GM18517 (cell line): ENCODE results near the gene KCNQ5.
A peak's percentile ranks its signal among the peaks of the same experiment; 100 is the strongest.
"Not testable (repeated sequence)": the region's sequence is repeated elsewhere in the genome, so short reads cannot be mapped to it uniquely, and the experiment has no call there.

Experiments used
- ATAC-seq: cut with Tn5 transposase; IDR thresholded peaks from one replicate; pipeline ENCODE4 v1.9.1; 2021; ENCODE audit warnings: mild to moderate bottlenecking, moderate library complexity; ENCODE audit not compliant: unreplicated experiment

Gene KCNQ5

DNA sequence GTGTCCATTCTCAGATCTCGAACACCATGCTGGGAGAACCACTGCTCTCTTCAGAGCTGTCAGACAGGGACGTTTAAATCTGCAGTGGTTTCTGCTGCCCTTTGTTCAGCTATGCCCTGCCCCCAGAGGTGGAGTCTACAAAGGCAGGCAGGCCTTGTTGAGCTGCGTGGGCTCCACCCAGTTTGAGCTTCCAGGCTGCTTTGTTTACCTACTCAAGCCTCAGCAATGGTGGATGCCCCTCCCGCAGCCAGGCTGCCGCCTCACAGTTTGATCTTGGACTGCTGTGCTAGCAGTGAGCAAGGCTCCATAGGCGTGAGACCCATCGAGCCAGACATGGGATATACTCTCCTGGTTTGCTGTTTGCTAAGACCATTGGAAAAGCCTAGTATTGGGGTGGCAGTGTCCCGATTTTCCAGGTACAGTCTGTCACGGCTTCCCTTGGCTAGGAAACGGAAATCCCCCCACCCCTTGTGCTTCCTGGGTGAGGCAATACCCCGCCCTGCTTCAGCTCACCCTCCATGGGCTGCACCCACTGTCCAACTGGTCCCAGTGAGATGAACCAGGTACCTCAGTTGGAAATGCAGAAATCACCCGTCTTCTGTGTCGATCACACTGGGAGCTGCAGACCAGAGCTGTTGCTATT is 362.4 kb downstream of the KCNQ5 start:
- ATAC-seq, result not testable (repeated sequence)

DNA sequence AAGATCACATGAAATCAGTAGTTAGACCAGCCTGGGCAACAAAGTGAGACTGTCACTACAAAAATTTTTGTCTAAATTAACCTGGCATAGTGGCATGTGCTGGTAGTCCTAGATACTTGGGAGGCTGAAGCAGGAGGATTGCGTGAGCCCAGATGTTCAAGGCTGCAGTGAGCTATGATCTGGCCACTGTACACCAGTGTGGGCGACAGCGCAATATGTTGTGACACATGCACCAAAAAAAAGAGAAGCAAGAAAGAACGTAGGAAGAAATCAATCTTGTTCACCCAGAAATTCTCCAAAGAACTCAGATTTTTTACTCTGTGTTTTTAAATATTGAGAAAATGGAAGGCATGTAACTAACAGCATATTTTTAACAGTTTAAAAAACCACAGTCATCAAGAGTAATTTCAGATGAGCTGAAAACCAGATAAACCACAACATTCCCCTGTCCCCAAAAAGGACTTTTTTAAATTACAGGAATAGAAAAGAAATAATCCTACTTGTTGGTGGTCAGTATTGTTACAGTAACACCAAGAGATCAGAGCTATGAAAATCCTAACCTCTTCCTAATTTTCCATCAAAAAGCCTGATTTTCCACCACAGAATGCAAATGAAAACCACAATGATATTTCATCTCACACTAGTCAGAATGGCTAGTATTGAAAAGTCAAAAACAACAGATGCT is 363.3 kb downstream of the KCNQ5 start:
- ATAC-seq, result no peak

DNA sequence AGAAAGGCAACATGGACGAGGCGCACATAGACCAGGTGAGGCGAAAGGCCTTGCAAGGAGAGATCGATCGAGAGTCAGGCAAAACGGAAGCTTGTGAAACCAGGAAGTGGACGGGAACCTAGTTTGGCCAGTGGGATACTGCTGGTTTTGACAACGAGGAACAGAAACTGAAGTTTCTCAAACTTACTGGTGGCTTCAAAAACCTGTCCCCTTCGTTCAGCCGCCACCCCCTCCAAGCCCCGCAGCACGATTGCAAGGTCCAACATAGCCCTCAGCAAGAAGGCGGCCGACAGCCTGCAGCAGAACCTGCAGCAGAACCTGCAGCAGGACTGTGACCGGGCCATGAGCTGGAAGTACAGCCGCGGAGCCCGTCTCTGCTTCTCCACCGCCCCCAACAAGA is 365.4 kb downstream of the KCNQ5 start:
- ATAC-seq, result no peak

DNA sequence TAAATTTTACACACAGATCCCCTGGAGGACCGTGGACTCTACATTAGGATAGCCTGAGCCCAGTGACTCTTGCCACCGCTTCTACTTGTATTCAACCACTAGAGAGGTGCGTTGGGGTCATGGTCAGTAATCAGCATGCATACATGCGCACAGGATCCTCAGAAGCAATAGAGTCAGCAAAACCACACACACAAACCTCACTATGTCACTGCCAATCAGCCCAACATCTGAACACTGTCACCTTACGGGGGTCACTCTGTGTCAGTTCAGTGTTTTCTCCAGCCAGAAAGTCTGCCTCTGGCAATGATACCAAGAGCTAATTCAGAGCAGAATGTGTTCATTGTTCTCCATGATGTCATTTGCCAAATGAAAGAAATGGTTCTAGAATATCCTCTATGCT is 378.1 kb downstream of the KCNQ5 start:
- ATAC-seq, result no peak

DNA sequence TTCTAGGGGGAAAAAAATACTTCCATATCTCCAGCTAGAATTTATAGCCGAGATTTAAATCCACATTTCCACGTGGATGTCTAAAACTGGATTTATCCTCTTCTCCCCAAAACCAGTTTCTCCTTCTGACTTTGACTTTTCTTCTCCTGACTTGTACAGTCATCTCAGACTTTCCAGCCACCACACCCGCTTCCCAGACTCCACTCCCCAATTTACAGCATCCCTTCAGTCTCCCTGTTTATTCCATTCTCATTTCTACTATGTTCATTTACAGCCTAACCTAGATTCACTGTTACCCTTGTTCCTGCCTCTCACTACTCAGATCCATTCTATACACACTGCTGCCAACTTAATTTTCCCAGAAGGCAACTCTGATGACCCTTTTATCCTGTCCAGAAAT is 378.6 kb downstream of the KCNQ5 start:
- no peak for ATAC-seq

DNA sequence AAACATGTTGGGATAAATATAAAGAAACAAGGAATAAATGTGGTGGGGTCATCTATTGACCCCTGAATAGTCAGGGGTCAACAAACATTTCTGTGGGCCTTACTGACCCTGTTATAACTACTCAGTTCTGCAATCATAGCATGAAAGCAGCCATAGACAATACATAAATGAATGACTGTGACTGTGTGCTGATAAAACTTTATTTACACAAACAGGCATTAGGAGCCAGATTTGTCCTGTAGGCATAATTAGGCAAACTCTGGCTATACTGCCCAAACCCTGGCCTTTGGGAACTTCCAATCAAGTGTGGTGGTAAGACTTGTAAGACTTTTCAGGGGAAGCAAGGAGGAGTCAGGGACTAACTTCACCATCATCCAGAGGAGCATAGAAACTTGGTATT is 380.7 kb downstream of the KCNQ5 start:
- ATAC-seq, result no peak

DNA sequence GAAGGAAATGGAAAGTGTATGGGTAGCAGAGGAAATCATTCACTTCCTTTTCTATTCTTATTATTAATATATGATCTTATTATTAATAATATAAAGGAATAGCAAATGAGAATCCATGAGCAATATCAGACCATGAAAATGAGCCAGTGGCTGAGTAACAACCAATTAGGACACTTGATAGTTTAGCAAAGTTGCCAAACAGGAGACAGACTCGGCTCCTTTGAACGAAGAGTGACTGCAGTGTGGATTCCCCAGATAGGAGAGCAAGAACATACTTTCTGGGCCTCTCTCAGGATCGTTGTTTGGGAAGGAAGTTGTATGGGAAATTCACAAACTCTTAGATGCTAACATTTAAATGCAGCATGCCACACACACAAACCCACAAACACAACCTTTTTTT is 381.4 kb downstream of the KCNQ5 start:
- no peak for ATAC-seq

DNA sequence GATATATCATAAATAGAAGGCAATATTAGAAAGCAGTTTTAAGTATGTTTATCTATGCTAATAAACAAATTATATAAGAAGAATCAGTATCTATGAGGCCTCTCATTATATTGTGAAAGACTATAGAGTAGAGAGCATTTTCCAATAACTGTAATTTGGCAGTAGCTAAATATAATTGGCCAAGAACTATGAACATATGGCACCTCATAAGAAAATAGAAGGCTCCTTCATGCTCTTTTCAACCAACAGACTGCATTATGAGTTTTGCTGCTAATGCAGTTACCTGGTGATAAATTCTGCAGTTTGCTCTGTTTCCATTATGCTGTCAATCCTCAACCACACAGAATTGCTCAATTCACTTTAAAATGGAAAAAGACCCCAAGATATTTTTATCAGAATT is 382.4 kb downstream of the KCNQ5 start:
- ATAC-seq, result no peak

DNA sequence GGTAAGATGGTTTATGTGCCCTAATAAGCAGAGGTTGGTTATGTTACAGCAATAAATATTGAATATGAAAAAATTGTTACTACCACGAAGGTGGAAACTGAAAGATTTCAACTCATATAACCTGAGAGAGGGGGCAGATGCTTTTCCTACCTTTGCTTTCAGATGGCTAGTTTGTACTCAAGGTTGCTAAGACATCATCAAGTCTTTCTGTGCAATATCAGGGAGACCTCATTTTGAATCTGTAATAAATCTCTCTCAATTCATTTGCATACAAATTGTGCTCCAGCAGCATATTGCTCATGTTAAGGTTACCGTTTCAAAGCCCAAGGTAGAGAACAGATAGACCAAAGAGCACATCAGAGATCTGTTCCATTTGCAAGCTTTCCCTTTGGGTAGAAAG is 383.0 kb downstream of the KCNQ5 start:
- ATAC-seq, result peak; percentile 48

DNA sequence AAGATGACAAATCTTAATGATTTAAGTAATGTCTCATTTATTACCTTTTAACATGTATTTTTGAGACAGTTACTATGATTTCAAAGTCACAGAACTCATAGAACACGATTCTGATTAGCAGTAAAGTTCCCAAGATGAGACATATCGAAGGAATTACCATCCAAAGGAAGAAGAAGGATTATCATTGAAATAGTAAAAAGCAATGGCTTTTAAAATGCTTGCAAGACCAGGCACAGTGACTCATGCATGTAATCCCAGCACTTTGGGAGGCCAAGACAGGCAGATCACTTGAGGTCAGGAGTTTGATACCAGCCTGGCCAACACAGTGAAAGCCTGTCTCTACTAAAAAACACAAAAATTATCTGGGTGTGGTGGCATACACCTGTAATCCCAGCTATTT is 384.3 kb downstream of the KCNQ5 start:
- ATAC-seq, result no peak

DNA sequence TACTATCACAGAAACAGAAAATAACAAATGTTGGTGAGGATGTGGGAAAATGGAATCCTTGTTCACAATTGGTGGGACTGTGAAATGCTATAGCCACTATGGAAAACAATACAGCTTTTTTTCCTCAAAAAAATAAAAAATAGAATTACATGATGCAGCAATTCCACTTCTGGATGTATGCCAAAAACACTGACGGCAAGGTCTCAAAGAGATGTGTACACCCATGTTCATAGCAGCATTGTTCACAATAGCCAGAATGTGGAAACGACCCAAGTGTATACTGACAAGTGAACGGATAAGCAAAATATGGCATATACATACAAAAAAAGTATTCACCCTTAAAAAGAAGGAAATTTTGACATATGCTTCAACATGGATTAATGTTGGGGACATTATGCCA is 390.1 kb downstream of the KCNQ5 start:
- no peak for ATAC-seq

DNA sequence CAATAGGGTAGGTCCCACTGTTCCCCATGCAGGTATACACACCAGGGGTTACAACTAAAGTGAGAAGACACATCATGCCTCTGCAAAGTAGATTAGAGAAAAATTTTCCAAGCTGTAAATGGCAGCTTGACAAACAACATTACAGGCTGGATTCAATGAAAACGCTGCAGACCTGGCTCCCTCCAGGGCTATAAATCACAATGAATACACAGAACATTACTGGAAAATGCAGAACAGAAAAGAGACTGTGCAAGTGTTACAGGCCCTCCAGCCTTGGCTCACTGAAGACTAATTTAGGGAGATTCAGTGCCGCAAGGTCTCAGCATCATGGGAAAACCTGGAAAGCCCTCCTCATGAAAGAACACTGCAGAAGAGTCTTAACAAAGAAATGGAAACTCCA is 395.6 kb downstream of the KCNQ5 start:
- ATAC-seq, result no peak

DNA sequence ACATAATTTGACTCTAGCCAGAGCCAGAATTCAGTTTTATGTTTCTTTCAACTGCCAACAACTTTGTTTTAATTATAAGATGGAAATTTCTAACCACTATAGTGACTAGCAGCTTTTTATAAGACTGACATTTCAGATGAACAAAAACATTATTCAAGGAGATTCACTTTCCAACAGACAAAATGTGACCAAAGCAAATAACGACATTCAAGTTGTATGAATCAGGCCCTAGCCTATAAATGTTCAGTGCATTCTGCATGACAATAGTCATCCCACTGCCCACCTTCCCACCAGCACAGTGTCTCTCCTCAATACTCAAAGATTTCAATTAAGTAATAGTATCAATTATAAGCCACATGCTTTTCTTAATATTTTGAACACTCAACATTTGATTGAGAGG is 402.7 kb downstream of the KCNQ5 start:
- ATAC-seq, result no peak

DNA sequence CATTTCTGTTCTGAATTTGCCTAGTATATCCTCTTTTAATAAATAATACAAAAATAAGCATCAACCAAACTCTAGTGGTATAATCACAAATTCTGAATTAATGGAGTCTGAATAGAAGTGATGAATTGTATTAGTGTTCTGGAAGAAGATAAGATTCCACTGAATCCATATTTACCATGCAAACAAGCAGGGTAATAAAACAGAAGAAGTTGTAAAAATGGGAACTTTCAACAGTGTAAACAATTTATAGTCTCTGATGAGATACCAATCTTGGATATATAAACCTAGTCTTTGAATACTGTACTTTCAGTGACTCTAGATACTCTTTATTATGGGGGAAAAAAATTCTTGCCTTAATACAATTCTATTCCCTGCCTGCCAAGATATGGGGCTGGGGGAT is 405.8 kb downstream of the KCNQ5 start:
- no peak for ATAC-seq

DNA sequence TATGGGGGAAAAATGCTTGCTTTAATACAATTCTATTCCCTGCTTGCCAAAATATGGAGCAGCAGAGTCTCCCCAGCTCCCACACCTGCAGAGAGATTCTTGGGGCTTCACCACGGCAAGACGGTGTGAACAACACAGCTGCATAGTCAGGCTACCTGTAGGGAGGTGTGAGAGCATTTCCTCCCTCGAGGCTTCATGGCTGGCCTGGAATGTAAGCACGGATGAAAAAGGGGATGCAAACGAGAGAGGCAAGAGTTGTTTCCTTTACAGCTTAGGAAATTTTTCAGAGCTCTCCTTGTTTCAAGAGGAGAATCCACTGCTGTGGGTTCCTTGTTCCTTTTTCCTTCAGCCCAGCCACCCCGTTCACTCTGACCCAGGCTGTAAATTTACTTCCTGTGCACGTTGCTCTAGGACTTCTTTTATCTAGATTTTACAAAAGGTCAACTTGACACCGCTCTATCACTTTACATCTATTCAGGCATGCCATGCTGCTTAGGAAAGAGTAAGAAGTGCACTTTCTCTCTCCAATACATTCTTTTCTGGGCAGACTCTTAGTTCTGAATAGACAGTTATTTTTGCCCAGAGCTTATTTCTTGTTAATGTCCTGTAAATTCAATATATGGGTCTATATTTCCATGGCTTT is 406.4 kb downstream of the KCNQ5 start:
- ATAC-seq, result no peak

DNA sequence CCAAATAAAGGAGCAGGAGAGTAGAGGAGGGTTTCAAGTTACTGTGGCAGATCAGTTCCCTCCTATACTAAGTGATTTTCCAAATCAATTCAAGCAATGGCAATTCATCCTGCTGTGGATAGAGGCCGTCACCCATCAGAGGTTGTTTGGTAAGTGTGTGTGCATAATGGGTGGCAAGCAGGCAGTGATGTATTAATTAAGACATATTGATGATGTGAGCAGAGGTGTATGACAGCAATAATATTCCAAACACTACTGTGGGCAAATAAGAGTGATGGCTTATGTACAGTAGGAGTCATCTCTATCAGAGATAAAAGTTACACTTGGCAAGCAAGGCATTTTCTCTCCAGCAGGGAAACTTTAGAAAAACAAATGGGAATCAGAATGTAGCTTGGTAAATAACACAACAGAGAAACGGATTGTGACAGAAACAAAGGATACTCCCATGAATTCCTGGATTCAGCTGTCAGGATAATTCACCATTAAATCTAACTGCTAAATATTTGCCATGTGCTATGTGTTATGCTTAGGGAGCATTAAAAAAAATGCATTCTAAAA is 407.1 kb downstream of the KCNQ5 start:
- no peak for ATAC-seq

DNA sequence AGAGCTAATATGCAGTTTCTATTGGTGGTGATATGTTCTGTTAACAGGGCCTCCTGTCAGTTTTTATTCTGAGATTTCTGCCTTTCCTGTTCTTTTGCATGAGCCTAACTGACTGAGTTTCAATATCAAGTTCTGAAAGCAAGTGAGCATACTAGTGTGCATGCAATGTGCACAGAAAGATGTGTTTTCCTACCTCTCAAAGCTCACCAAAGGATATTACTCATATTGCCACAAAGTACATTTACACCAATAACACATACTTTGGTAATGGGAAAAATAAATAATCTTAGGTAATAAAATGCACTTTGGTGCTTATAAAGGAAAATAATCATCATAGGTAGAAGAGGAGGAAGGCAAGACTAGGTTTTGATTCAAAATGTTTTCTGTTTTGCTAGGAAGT is 408.4 kb downstream of the KCNQ5 start:
- no peak for ATAC-seq

DNA sequence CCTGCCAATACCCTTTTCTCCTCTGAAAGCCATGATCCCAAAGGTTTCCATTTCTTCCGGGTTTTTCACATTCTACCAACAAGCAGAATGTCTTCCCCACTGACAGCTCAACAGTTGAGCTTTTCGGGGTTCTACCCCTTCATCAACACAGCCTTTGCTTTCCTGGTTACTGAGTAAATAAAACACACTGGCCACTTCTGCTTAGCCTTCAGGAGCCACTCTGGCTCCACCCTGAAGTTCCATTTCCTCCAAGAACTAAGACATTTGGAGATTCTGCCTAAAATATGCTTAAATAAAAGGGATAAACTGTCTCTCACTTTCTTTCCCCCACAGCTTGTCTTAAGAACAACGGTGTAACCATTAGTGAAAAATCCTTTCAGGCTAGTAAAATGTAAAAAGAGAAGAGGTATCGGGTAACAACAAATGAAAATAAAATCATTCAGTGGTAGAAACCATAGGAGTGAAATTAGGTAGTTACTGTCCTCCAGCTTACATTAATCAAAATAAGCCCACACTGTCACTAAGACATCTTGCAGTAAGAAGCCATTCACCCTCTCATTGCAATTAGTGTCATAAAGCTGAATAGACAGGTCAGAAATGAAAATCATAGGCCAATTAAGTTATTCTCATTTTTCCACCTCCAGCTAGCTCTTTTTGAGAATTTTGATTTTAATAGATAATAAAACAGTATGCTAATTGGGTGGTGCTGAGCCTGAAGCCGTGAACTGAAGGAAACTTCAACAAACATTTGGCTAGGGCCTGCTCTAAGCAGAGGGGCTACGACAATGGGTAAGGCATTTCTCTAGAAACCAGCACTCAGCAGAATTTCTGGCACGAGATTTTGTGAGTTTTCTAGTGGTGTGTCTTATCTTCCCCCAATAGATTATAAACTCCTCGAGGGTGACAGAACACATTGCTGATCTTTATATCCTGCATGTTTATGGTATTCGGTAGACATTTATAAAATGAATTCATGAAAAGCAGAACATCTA is 409.2 kb downstream of the KCNQ5 start:
- no peak for ATAC-seq

DNA sequence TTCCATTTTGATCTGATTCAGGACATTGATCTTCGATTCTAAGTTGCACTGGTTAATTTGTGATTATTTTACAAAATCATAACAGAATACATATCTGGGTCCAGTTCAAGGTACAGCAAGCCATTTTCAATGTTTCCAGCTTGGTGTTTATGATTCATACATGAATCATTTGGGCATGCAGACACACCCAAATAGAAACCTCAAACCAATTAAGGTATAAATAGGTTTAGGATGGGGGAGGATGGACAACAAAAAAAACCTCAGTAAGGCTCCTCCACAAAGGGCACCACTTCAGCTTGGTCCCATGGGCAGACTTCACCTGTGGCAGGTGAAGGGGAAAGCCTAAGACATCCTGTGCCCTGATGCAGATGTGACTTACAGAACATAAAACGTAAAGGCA is 410.7 kb downstream of the KCNQ5 start:
- no peak for ATAC-seq

DNA sequence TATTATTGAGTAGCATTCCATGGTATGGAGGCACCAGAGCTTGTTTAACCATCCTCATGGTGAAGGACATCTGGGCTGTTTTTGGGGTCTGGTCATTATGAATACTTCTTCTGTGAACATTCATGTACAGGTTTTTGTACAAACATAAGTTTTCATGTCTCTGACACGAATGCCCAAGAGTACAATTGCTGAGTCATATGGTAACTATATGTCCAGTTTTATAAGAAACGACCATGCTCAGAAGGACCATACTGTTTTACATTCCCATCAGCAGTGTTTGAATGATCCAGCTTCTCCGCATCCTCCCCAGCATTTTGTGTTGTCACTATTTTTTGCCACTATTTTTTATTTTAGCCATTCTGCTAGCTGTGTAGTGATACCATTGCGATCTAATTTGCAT is 414.8 kb downstream of the KCNQ5 start:
- no peak for ATAC-seq

DNA sequence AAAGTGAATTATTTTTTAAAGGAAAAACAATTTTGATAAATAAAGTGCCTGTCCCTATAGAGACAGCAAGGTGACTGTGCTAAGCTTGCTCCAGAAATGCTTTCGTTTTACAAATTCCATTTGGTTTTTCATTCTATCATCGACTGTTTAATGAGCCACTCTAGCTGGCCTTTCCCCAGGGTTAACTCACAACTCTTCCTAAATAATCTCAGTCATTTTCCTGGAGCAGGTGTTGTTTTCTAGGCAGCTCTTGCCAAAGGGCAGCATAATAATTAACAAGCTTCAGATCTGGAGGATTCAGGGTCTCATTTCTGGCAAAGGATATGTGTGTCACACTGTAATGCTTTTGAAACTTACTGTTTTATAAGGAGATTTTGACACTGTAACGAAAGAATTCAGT is 419.2 kb downstream of the KCNQ5 start:
- ATAC-seq, result no peak
